Measurements from ENCODE around the gene H2BW2. TPM values are rescaled to one million over a fixed set of nuclear protein-coding genes. Genes with fewer than 3 reads are reported as not detected.

Gene H2BW2
- total RNA-seq, 1 experiment from 2014 or later = not detected

Other genes with a start within 250 kb of the H2BW2 start
- gene RAB9B, start 207.7 kb upstream of the H2BW2 start, total RNA-seq (2014; rRNA removed) = under 0.01 and 0.13 TPM in 2 replicates
- 6.8 and 8.1 TPM in 2 replicates for gene TMSB15B, start 77.3 kb upstream of the H2BW2 start, total RNA-seq (2014; rRNA removed)
- gene H2BW1, start 26.2 kb upstream of the H2BW2 start, total RNA-seq (2014; rRNA removed) = not detected in 2 replicates
- 3.2 and 4.7 TPM in 2 replicates for gene TMSB15C, start 36.3 kb downstream of the H2BW2 start, total RNA-seq (2014; rRNA removed)
- 0.64 TPM in 1 of 2 replicates, not detected in the other for gene ZCCHC18, start 72.6 kb downstream of the H2BW2 start, total RNA-seq (2014; rRNA removed)
- 5.6 and 5.9 TPM in 2 replicates for gene SLC25A53, start 117.1 kb downstream of the H2BW2 start, total RNA-seq (2014; rRNA removed)
- 20.6 and 22.5 TPM in 2 replicates for gene FAM199X, start 126.5 kb downstream of the H2BW2 start, total RNA-seq (2014; rRNA removed)
- gene ESX1, start 215.0 kb downstream of the H2BW2 start, total RNA-seq (2014; rRNA removed) = not detected in 2 replicates

All from LHCN-M2 (cell line).